Stimulated activated CD4-positive, alpha-beta T cell treated with anti-CD3 and anti-CD28 coated beads, Interleukin-1b, Interleukin-23, amount 100 ng/mL, for 1 hour (primary cell): ENCODE data around the gene RAP2B.
"Not testable (repeated sequence)": the region's sequence is repeated elsewhere in the genome, so short reads cannot be mapped to it uniquely, and the experiment has no call there.

Experiments
- DNase-seq, 2 donors: peaks; one replicate each; pipeline ENCODE4 v3.0.0-alpha.2; 2020; ENCODE audit warnings: low read depth in 2 of 2

RAP2B gene

DNA sequence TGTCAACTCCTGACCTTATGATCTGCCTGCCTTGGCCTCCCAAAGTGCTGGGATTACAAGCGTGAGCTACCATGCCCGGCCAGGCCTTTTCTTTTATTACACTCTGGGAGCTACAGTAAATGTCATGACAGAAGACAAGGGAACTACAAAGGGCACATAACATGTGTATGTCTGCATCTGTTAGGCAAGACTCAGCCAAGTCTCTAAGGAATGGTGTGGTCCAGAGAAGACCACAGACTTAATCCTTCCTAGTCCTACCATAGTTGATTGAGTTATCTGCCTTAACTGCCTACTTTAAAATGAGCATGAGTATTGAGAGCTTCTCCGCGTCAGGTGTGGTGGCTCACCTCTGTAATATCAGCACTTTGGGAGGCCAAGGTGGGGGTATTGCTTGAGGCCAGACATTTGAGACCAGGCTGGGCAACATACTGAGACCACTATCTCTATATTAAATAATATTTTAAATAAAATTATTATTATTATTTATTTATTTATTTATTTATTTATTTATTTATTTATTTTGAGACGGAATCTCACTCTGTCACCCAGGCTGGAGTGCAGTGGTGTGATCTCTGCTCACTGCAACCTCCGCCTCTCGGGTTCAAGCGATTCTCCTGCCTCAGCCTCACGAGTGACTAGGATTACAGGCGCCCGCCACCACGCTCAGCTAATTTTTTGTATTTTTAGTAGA lies 31.9 kb downstream of the RAP2B start:
- DNase-seq, result not testable (repeated sequence)

DNA sequence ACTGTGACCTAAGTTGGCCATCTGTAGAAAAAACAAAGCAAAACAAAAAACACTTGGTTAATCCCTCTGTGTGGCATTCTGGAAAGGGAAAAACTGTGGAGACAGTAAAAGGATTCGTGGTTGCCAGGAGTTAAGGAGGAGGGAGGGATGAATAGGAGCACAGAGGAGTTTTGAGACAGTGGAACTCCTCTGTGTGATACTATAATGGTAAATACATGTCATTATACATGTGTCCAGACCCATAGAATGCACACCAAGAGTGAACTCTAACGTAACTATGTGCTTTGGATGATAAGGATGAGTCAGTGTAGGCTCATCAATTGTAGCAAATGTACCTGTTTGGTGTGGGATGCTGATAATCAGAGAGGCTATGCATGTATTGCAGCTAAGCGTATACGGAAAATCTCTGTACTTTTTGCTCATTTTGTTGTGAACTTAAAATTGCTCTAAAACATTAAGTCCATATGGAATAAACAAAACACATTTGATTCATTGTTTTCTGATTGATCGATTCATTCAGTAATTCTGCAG lies 33.4 kb downstream of the RAP2B start:
- no peak for DNase-seq

DNA sequence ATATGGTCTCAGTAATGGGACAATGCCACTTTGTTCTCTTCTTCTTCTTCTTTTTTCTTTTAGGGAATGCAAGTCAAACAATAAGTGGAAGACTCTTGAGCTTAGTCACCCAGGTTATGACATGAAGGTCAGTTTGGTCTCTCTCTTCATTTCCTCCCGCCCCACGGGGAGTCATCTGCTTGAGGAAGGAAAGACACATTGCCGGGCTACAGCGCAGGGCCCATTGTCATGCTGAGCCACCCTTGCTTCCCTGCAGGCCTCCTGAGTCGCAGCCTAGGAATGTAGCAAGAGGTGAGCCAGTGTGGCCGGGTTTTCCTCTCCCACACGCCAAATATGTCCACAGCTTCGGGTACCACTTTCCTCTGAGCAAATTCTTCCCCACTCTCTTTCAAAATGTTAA lies 47.6 kb downstream of the RAP2B start:
- DNase-seq, result no peak

DNA sequence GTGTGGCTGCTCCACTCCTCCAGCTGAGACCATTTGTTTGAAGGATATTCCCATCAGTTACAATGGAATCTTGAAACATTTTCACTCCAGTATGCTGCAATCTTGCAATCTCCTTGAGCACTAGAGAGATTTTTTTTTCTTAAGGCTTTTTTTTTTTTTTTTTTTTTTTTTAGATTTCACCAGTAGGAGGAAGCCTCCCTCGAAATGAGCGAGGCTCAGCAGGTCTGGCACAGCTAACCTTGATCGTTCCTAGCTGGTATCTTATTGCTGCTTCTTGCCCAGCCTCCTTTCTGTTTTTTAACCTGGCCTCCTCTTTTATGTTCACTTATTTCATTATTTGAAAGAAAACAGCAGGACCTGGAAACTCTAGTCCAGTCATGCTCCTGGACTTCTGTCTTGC lies 48.1 kb downstream of the RAP2B start:
- no peak for DNase-seq

DNA sequence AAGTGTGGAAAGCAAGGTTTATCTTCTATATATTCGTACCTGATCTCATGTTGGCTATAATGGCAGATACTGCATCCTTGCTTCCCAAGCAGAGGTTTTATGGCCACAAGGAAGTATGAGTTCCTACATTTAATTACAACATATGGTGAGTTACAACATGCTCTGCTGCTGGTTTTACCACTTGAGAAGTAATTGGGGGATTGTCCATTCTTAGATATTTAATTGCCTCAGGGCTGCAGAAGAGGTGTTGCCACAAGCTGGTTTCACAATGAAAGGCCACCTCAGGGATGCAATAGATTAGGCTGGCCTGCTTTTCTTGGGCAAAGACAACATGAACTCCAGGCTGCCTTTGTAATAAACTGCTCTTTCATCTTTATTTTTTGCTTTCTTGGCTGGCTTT lies 48.6 kb downstream of the RAP2B start:
- DNase-seq, result no peak

DNA sequence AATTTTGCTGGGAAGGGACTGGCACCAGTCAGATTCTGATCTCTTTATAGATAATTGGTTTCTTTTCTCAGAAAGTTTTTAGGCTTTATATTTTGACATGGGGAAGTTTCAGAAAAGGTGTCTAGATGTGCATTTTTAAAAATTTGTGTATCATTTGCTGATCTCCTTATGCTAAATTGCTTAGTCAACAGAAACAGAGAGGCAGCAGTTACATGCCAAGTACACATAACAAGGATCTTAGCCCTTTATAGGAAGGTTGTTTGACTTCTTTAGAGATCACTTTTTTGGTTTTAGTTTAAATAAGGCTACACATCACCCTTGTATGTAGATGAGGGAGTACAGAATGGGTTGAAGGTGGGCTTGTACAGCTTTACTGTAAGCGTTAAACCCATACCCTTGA lies 53.5 kb downstream of the RAP2B start:
- no peak for DNase-seq

DNA sequence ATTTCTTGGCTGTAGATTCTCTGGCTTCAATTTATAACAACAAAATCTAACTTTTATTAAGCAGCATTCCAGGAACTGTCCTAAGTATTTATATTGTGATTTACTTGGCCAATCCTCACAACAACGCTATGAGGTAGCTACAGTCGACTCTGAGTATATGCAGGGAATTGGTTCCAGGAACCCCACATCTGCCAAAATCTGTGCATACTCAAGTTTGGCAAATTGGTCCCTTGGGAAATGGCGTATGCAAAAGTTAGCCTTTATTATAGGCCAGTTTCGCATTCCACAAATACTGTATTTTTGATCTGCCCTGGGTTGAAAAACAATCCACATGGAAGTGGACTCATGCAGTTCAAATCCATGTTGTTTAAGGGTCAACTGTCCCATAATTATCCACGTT lies 53.9 kb downstream of the RAP2B start:
- DNase-seq, result no peak

DNA sequence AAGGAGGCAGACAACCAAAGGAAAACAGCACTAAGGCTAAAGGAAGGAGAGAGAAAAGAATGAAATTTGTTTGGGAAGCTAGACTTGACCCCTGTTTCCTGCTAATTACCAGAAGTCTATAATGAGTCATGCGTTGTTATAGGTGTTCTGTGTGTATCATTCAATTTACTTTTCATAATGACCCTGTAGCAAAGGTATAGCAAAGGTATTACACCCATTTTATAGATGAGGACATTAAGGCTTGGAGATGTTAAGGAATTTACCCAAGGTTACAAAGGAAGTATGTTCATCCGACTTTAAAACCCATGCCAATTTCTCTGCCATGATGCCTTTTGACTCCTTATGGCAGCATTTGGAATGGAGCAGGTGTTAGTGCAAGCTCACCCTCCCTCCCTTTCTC lies 54.9 kb downstream of the RAP2B start:
- no peak for DNase-seq

DNA sequence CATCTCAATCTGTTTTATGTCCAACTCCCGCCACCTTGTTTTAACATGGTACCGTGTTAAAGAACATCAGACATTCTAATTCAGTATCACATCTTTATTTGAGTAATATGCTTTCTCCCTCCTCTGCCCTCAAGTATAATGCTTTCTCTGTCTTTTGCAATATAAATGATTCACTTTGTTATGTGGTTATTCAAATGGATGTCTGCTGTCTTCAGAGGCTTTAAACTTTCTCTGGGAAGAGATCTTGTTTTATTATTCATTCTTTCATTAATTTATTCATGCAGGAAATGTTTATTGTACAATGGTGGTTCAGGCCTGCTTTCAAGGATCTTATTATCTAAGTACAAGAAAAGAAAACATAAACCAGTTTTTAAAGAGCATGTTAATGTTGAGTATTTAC lies 57.1 kb downstream of the RAP2B start:
- DNase-seq, result no peak
